Breast epithelium (tissue), 3 donors: Measurements from ENCODE around the gene STMND1.

Experiments
- POLR2A ChIP-seq: fragments of 450-650 bp; IDR thresholded peaks from one replicate; pipeline ENCODE4 v1.6.1; 2016; ENCODE audit warnings: antibody characterized with exemption, mild to moderate bottlenecking, moderate library complexity
- TF ChIP-seq, protein P1 (sequence below), 3 donors: fragments of 450-650 bp; IDR thresholded peaks; one replicate each; pipeline ENCODE4 v1.5.1; 2016 to 2017; ENCODE audit warnings: antibody characterized with exemption in 3 of 3, mild to moderate bottlenecking in 3 of 3, moderate library complexity in 3 of 3

DNA sequence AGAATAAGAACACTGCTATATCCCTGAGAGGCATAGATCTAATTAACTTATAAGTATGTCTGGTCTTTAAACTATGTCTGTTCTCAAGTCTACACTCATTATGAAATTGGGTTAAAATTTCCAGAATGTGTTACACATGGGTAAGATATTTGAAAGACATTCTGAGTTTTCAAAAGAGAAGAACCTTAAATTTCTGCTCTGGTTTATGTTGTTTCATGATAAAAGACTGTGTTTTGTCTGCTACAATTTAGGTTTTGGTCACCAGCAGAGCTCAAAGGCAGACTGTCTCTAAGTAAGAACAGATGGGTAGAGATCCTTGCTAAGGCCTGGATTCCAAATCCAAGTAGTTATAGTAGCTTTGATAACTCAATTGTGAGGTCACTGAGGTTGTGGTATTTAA is 6.0 kb downstream of the STMND1 start:
- no peak for TF ChIP-seq POLR2A
- TF ChIP-seq, protein P1, sequence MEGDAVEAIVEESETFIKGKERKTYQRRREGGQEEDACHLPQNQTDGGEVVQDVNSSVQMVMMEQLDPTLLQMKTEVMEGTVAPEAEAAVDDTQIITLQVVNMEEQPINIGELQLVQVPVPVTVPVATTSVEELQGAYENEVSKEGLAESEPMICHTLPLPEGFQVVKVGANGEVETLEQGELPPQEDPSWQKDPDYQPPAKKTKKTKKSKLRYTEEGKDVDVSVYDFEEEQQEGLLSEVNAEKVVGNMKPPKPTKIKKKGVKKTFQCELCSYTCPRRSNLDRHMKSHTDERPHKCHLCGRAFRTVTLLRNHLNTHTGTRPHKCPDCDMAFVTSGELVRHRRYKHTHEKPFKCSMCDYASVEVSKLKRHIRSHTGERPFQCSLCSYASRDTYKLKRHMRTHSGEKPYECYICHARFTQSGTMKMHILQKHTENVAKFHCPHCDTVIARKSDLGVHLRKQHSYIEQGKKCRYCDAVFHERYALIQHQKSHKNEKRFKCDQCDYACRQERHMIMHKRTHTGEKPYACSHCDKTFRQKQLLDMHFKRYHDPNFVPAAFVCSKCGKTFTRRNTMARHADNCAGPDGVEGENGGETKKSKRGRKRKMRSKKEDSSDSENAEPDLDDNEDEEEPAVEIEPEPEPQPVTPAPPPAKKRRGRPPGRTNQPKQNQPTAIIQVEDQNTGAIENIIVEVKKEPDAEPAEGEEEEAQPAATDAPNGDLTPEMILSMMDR (IDR thresholded peaks at IDR 0.05): no peak
